Anterior cingulate cortex (tissue), 58 donors: Measurements from ENCODE around the gene DNAH3.
"Not testable (repeated sequence)": the region's sequence is repeated elsewhere in the genome, so short reads cannot be mapped to it uniquely, and the experiment has no call there.

ENCODE experiments used
- DNase-seq, 58 donors: peaks; one replicate each; lab custom pipeline; 2025; lab: John Stamatoyannopoulos, UW

The DNAH3 gene

GRCh38 chr16:21076186-21076883 lies 74.3 kb downstream of the DNAH3 start:
- no peak for DNase-seq

GRCh38 chr16:21075252-21075651 lies 75.4 kb downstream of the DNAH3 start:
- no peak for DNase-seq

GRCh38 chr16:21072976-21073375 lies 77.7 kb downstream of the DNAH3 start:
- DNase-seq: no peak

- no peak for DNase-seq
These were observed 78.9 kb downstream of the DNAH3 start for GRCh38 chr16:21071741-21072140.

- DNase-seq: no peak
These were observed 80.1 kb downstream of the DNAH3 start for GRCh38 chr16:21070564-21070963.

- DNase-seq: no peak
These were observed 80.7 kb downstream of the DNAH3 start for GRCh38 chr16:21069986-21070385.

GRCh38 chr16:21064203-21064602 lies 86.4 kb downstream of the DNAH3 start:
- no peak for DNase-seq

- not testable (repeated sequence) for DNase-seq
These were observed 87.3 kb downstream of the DNAH3 start for GRCh38 chr16:21063314-21063713.

GRCh38 chr16:21060027-21060510 lies 90.6 kb downstream of the DNAH3 start:
- DNase-seq: no peak

GRCh38 chr16:21057875-21058274 lies 92.8 kb downstream of the DNAH3 start:
- no peak for DNase-seq

- DNase-seq: no peak
These were observed 94.2 kb downstream of the DNAH3 start for GRCh38 chr16:21056396-21056795.

GRCh38 chr16:21055738-21056137 lies 94.9 kb downstream of the DNAH3 start:
- not testable (repeated sequence) for DNase-seq

- peak in 24 of 58 donors; percentile 1 to 54 (median 14) for DNase-seq
These were observed 97.1 kb downstream of the DNAH3 start for GRCh38 chr16:21053590-21053989.

- not testable (repeated sequence) for DNase-seq
These were observed 102.3 kb downstream of the DNAH3 start for GRCh38 chr16:21048091-21048912.

GRCh38 chr16:21038197-21038596 lies 112.4 kb downstream of the DNAH3 start:
- no peak for DNase-seq

- no peak for DNase-seq
These were observed 112.9 kb downstream of the DNAH3 start for GRCh38 chr16:21037736-21038135.

- no peak for DNase-seq
These were observed 113.5 kb downstream of the DNAH3 start for GRCh38 chr16:21037168-21037567.

- no peak for DNase-seq
These were observed 114.2 kb downstream of the DNAH3 start for GRCh38 chr16:21036471-21036870.

- DNase-seq: peak in 27 of 58 donors; percentile 1 to 53 (median 20)
These were observed 116.9 kb downstream of the DNAH3 start for GRCh38 chr16:21033704-21034103.

GRCh38 chr16:21033264-21033663 lies 117.4 kb downstream of the DNAH3 start:
- DNase-seq: no peak

GRCh38 chr16:21028728-21029127 lies 121.9 kb downstream of the DNAH3 start:
- no peak for DNase-seq

GRCh38 chr16:21026846-21027245 lies 123.8 kb downstream of the DNAH3 start:
- DNase-seq: no peak
